ENCODE results near the gene NT5DC3.

The NT5DC3 gene

DNA sequence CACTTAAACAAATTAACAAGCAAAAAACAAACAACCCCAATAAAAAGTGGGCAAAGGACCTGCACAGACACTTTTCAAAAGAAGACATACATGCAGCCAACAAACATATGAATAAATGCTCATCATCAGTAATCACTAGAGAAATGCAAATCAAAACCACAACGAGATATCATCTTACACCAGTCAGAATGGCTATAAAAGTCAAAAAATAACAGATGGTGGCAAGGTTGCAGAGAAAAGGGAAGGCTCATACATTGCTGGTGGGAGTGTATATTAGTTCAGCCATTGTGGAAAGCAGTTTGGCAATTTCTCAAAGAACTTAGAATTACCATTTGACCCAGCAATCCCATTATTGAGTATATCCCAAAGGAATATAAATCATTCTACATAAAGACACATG, 34.6 kb upstream of the NT5DC3 start:
- no peak overlapping the region for H3K4me3 ChIP-seq
- TF ChIP-seq, protein P1, sequence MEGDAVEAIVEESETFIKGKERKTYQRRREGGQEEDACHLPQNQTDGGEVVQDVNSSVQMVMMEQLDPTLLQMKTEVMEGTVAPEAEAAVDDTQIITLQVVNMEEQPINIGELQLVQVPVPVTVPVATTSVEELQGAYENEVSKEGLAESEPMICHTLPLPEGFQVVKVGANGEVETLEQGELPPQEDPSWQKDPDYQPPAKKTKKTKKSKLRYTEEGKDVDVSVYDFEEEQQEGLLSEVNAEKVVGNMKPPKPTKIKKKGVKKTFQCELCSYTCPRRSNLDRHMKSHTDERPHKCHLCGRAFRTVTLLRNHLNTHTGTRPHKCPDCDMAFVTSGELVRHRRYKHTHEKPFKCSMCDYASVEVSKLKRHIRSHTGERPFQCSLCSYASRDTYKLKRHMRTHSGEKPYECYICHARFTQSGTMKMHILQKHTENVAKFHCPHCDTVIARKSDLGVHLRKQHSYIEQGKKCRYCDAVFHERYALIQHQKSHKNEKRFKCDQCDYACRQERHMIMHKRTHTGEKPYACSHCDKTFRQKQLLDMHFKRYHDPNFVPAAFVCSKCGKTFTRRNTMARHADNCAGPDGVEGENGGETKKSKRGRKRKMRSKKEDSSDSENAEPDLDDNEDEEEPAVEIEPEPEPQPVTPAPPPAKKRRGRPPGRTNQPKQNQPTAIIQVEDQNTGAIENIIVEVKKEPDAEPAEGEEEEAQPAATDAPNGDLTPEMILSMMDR (IDR thresholded peaks at IDR 0.05) = no peak
- no peak overlapping the region for H3K27ac ChIP-seq
- DNase-seq (ENCODE audit: low spot score) = no peak

DNA sequence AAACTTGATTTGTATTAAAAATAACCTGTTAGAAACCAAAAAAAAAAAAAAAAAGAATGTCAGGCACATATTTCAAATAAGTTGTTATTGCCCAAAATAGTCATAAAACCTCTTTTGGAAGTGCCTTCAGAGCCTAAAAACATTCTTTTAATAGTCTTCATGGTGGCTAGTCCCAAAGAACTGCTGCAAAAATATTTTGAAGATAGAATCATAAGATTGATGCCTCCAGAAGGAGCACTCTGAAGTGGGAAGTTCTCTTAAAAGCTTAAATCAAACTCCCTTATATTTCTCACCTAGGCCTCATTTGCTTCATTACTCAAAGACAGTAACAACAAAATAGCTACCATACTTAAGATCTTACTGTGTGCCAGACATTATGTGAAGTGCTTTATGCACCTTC, 27.2 kb upstream of the NT5DC3 start:
- no peak overlapping the region for H3K4me3 ChIP-seq
- TF ChIP-seq, protein P1 (IDR thresholded peaks at IDR 0.05) = no peak
- no peak for DNase-seq (ENCODE audit: low spot score)
- H3K27ac ChIP-seq = peak overlapping the region; percentile 17 to 90

DNA sequence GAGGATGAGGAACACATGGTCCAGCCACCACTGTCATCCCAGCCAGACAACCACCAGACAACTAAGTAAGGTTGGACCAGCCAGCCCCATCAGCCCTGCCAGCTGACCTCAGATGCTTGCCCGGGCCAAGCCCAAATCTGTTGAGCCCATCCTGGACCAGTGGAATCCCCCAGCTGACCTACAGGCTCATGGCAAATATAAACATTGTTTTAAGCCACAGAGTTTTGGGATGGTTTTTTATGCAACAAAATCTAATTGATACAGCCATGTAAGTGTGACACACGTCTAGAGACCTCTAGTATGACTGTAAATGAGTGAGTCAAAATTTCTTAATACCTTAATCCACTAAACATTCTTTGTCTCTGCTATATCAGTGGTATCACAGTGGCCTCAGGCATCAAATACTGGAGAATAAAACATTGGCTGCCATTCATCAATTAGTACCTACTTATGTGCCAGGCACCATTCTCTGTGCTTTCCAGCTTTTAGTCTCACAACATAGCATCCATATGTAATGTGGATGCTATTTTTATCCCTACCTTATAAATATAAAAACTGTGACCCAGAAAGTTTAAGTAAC, 24.2 kb upstream of the NT5DC3 start:
- no peak for DNase-seq (ENCODE audit: low spot score)
- H3K27ac ChIP-seq = no peak overlapping the region
- TF ChIP-seq, protein P1 (IDR thresholded peaks at IDR 0.05) = no peak
- H3K4me3 ChIP-seq = no peak overlapping the region

DNA sequence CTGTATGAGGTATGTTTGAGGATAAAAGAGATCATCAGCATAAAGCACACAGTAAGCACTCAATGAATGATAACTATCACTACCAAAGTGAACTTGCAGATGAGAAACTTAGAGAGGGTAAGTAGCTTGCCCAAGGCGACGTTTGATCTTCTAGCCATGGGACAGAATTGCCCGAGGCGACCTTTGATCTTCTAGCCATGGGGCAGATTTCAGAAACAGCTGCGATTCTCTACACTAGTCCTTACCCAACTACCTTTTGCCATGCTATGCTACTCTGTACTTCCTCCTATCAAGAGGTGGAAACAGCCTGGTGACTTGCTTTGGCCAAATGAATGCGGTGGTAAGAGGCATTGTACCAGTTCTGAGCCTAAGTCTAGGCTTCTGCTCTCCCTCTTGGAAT, 23.7 kb upstream of the NT5DC3 start:
- H3K4me3 ChIP-seq = no peak overlapping the region
- DNase-seq (ENCODE audit: low spot score) = no peak
- no peak overlapping the region for H3K27ac ChIP-seq
- TF ChIP-seq, protein P1 (IDR thresholded peaks at IDR 0.05) = no peak

DNA sequence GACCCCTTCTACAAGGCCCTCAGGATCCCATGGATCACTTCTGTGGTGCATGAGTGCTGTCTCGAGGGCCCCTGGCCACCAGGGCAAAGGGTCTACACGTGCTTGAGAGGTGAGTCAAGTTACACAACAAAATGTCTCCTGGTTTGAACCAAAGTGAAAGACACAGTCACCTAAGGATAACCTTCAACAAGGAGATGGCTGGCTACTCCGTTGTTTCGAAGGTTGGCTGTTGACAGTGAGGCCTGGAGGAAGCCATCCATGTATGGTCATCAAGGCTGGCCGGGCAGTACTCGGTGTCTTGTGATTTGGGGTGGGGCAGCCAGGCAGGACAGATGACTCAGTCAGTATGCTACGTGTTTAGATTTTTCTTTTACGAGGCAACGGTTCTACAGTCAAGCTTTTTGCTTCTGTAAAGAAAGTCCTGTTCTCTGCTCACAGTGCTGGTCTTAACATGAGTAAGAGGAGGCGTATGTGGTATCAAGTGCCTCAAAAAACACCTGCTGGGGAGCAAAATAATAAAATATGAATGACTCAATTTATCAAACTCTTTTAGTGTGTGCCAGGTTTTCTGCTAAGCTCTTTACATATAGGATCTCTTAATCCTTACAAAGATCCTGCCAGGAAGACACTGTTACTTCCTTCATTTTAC, 18.0 kb upstream of the NT5DC3 start:
- Histone ChIP-seq H3K4me3 (no peak overlapping the region), H3K27ac (peak overlapping the region; percentile 83 to 86)
- TF ChIP-seq, protein P1 (IDR thresholded peaks at IDR 0.05) = no peak
- peak; percentile 92 for DNase-seq (ENCODE audit: low spot score)

DNA sequence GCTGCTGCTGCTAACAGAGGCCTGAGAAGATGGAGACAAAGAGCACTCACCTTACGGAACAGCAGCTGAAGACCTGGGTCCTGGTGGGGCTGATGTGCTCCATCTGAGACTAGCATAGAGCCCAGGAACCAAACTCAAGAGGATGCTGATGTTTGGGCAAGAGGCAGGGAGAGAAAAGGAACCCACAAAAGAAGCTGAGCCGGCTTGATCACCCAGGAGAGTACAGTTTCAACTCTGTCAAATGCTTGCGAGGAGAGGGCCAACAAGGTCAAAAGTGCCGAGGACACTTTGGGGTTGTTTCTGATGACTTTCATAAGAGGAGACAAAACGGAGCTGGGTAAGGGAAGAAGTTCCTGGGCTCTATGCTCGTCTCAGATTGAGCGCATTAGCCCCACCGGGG, 17.3 kb upstream of the NT5DC3 start:
- Histone ChIP-seq H3K27ac (peak overlapping the region; percentile 83 to 86), H3K4me3 (no peak overlapping the region)
- TF ChIP-seq, protein P1 (IDR thresholded peaks at IDR 0.05) = no peak
- DNase-seq (ENCODE audit: low spot score) = no peak

DNA sequence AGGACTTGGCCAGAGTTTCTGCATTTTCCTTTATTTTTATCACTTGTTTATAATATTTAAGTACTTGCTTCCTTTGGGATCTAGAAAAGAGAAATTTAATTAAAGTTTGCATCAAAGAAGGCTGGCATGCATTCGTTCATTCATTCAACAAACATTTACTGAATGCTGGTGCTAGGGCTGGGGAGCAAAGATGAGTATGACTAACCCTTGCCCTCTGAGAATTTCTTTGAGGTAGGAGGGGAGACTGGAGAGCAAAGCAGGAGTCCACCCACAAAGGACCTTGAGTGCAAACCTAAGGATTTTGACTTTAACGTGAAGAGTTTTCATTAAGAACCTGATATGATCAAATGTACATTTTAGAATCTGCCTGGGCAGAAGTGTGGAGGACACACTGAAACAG, 16.1 kb upstream of the NT5DC3 start:
- Histone ChIP-seq H3K27ac (no peak overlapping the region), H3K4me3 (no peak overlapping the region)
- TF ChIP-seq, protein P1 (IDR thresholded peaks at IDR 0.05) = no peak
- DNase-seq (ENCODE audit: low spot score) = no peak
